EH (cell line): Measurements from ENCODE around the gene CTXN3.
"Not testable (repeated sequence)": the region's sequence is repeated elsewhere in the genome, so short reads cannot be mapped to it uniquely, and the experiment has no call there.

Source experiments
- DNase-seq: peaks from one replicate; pipeline ENCODE4 v3.0.0-alpha.2; 2015; ENCODE audit warnings: low read depth

The CTXN3 gene

GRCh38 chr5:127650649-127651048 lies 1.8 kb downstream of the CTXN3 start:
- peak; percentile 23 for DNase-seq

GRCh38 chr5:127652952-127653611 lies 4.2 kb downstream of the CTXN3 start:
- no peak for DNase-seq

GRCh38 chr5:127656825-127657224 lies 7.9 kb downstream of the CTXN3 start:
- no peak for DNase-seq

GRCh38 chr5:127660047-127660733 lies 11.3 kb downstream of the CTXN3 start:
- DNase-seq = no peak

- DNase-seq = no peak
These were observed 15.2 kb downstream of the CTXN3 start for GRCh38 chr5:127664093-127664492.

GRCh38 chr5:127665641-127666040 lies 16.8 kb downstream of the CTXN3 start:
- DNase-seq = no peak

GRCh38 chr5:127666043-127666716 lies 17.3 kb downstream of the CTXN3 start:
- DNase-seq = peak; percentile 40

GRCh38 chr5:127667926-127668325 lies 19.0 kb downstream of the CTXN3 start:
- no peak for DNase-seq

GRCh38 chr5:127671218-127671617 lies 22.3 kb downstream of the CTXN3 start:
- DNase-seq = peak; percentile 23

- peak; percentile 62 for DNase-seq
These were observed 24.4 kb downstream of the CTXN3 start for GRCh38 chr5:127673117-127673800.

GRCh38 chr5:127676951-127677350 lies 28.1 kb downstream of the CTXN3 start:
- DNase-seq = not testable (repeated sequence)

GRCh38 chr5:127679691-127680330 lies 30.9 kb downstream of the CTXN3 start:
- DNase-seq = not testable (repeated sequence)

- DNase-seq = no peak
These were observed 31.7 kb downstream of the CTXN3 start for GRCh38 chr5:127680595-127680994.

GRCh38 chr5:127683008-127683407 lies 34.1 kb downstream of the CTXN3 start:
- DNase-seq = peak; percentile 26

GRCh38 chr5:127684726-127685467 lies 36.0 kb downstream of the CTXN3 start:
- no peak for DNase-seq

GRCh38 chr5:127685662-127686061 lies 36.8 kb downstream of the CTXN3 start:
- DNase-seq = no peak

GRCh38 chr5:127686424-127686823 lies 37.5 kb downstream of the CTXN3 start:
- no peak for DNase-seq

- no peak for DNase-seq
These were observed 45.8 kb downstream of the CTXN3 start for GRCh38 chr5:127694518-127695171.

GRCh38 chr5:127695346-127695745 lies 46.5 kb downstream of the CTXN3 start:
- no peak for DNase-seq

- peak; percentile 84 for DNase-seq
These were observed 47.8 kb downstream of the CTXN3 start for GRCh38 chr5:127696683-127697082.
